OCI-LY3 (cell line): Measurements from ENCODE around the gene PRR36.

Experiments used
- H2AFZ ChIP-seq: fragments of 200-600, 300-600 bp; shearing (Covaris generic); 2 replicates; pipeline ENCODE4 v1.6.0; 2014; ENCODE audit warnings: antibody characterized with exemption, low read depth, low read length
- H3K27ac ChIP-seq: fragments of 200-600, 300-600 bp; sonication (generic); 2 replicates; pipeline ENCODE4 v1.5.1; 2014; ENCODE audit warnings: mild to moderate bottlenecking, low read length, moderate library complexity, mixed read lengths
- H3K27me3 ChIP-seq: fragments of 200-600, 300-600 bp; sonication (generic); 2 replicates; pipeline ENCODE4 v1.6.1; 2014; ENCODE audit warnings: low read depth, low read length, mixed read lengths
- H3K36me3 ChIP-seq: fragments of 200-600, 300-600 bp; sonication (generic); replicated peaks from 2 replicates; pipeline ENCODE3; 2014; ENCODE audit warnings: low read depth, low read length, mixed read lengths
- H3K4me1 ChIP-seq: fragments of 300-600, 200-600 bp; sonication (generic); 2 replicates; pipeline ENCODE4 v1.6.1; 2014; ENCODE audit warnings: low read length, mixed read lengths
- H3K4me2 ChIP-seq: fragments of 200-600, 300-600 bp; sonication (generic); 2 replicates; pipeline ENCODE4 v1.6.1; 2014; ENCODE audit warnings: low read length, mixed read lengths
- H3K4me3 ChIP-seq: fragments of 300-600, 200-600 bp; sonication (generic); 2 replicates; pipeline ENCODE4 v1.5.1; 2014; ENCODE audit warnings: antibody characterized with exemption, mild to moderate bottlenecking, low read length, moderate library complexity
- H3K79me2 ChIP-seq: fragments of 300-600, 200-600 bp; shearing (Covaris generic); 2 replicates; pipeline ENCODE4 v1.6.1; 2014; ENCODE audit warnings: mild to moderate bottlenecking, low read length, mixed read lengths
- H3K9ac ChIP-seq: fragments of 300-600, 200-600 bp; shearing (Covaris generic); 2 replicates; pipeline ENCODE4 v1.6.0; 2014; ENCODE audit warnings: mild to moderate bottlenecking, low read length, moderate library complexity
- H3K9me3 ChIP-seq: fragments of 200-600, 300-600 bp; shearing (Covaris generic); 2 replicates; pipeline ENCODE4 v1.6.1; 2014; ENCODE audit warnings: low read length, mixed read lengths; ENCODE audit not compliant: insufficient read depth
- H4K20me1 ChIP-seq: fragments of 200-600, 300-600 bp; sonication (generic); 2 replicates; pipeline ENCODE4 v1.6.1; 2016; ENCODE audit warnings: low read length, mixed read lengths; ENCODE audit not compliant: insufficient read depth
- CTCF ChIP-seq: fragments of 200-600, 300-600 bp; sonication (generic); IDR thresholded peaks from 2 replicates; pipeline ENCODE4 v1.5.1; 2014; ENCODE audit warnings: antibody characterized with exemption, low read length, low read depth
- EZH2phosphoT487 ChIP-seq: fragments of 200-600 bp; shearing (Covaris generic); IDR thresholded peaks from 2 replicates; pipeline ENCODE4 v1.6.1; 2018; ENCODE audit warnings: antibody characterized with exemption, mixed run types, low read depth

PRR36 gene

GRCh38 chr19:7912144-7912696 is 38.0 kb upstream of the PRR36 start:
- Histone ChIP-seq H2AFZ (no peak overlapping the region), H3K4me1 (peaks cover 6% of the 10 kb centered on the region; the same call in 1 of the 2 replicates), H3K4me3 (no peak overlapping the region), H3K9ac (no peak overlapping the region), H3K27ac (no peak overlapping the region), H3K79me2 (peaks cover 14% of the 10 kb centered on the region), H3K4me2 (no peak overlapping the region), H3K9me3 (no peaks in the 10 kb centered on the region), H3K36me3 (peaks cover 21% of the 10 kb centered on the region), H3K27me3 (no peaks in the 10 kb centered on the region), H4K20me1 (peaks cover 15% of the 10 kb centered on the region)
- TF ChIP-seq EZH2phosphoT487, result no peak
- TF ChIP-seq CTCF, result no peak

- TF ChIP-seq CTCF (no peak), EZH2phosphoT487 (no peak)
- Histone ChIP-seq H2AFZ (no peak overlapping the region), H3K4me3 (no peak overlapping the region), H3K4me1 (peaks cover 6% of the 10 kb centered on the region; the same call in 1 of the 2 replicates), H3K9ac (no peak overlapping the region), H3K79me2 (peaks cover 18% of the 10 kb centered on the region), H3K36me3 (peaks cover 21% of the 10 kb centered on the region), H3K4me2 (no peak overlapping the region), H3K27me3 (no peaks in the 10 kb centered on the region), H3K9me3 (no peaks in the 10 kb centered on the region), H3K27ac (no peak overlapping the region), H4K20me1 (peaks cover 16% of the 10 kb centered on the region)
Observed at GRCh38 chr19:7911508-7912143, 37.4 kb upstream of the PRR36 start.

- Histone ChIP-seq H3K27me3 (no peaks in the 10 kb centered on the region), H3K9me3 (no peaks in the 10 kb centered on the region), H3K4me3 (no peak overlapping the region), H3K4me2 (no peak overlapping the region), H3K4me1 (peaks cover 2% of the 10 kb centered on the region; the same call in 1 of the 2 replicates), H3K36me3 (peaks cover 27% of the 10 kb centered on the region), H2AFZ (no peak overlapping the region), H3K79me2 (peaks cover 28% of the 10 kb centered on the region), H3K9ac (no peak overlapping the region), H3K27ac (no peak overlapping the region), H4K20me1 (peaks cover 24% of the 10 kb centered on the region)
- TF ChIP-seq EZH2phosphoT487 (no peak), CTCF (no peak)
Observed at GRCh38 chr19:7910321-7911161, 36.4 kb upstream of the PRR36 start.

- Histone ChIP-seq H3K36me3 (peaks cover 27% of the 10 kb centered on the region), H3K4me2 (no peak overlapping the region), H4K20me1 (peaks cover 32% of the 10 kb centered on the region), H3K4me3 (no peak overlapping the region), H3K9ac (no peak overlapping the region), H3K27me3 (no peaks in the 10 kb centered on the region), H3K9me3 (no peaks in the 10 kb centered on the region), H3K27ac (no peak overlapping the region), H3K4me1 (peaks cover 8% of the 10 kb centered on the region), H3K79me2 (peaks cover 38% of the 10 kb centered on the region), H2AFZ (no peak overlapping the region)
- no peak for TF ChIP-seq CTCF
- no peak for TF ChIP-seq EZH2phosphoT487
Observed at GRCh38 chr19:7909471-7910067, 35.4 kb upstream of the PRR36 start.
